Ishikawa (cell line): ENCODE measurements around the gene MTAP.

Source experiments
- CEBPB ChIP-seq: IDR thresholded peaks from 2 replicates; pipeline ENCODE4 v1.6.1; 2012
- CREB1 ChIP-seq: IDR thresholded peaks from 2 replicates; pipeline ENCODE4 v1.6.1; 2012; ENCODE audit warnings: low read depth
- EGR1 ChIP-seq: IDR thresholded peaks from 2 replicates; pipeline ENCODE4 v1.6.1; 2012
- EP300 ChIP-seq: IDR thresholded peaks from 2 replicates; pipeline ENCODE4 v1.6.1; 2012; ENCODE audit warnings: borderline replicate concordance
- FOXM1 ChIP-seq: IDR thresholded peaks from 2 replicates; pipeline ENCODE4 v1.6.1; 2012; ENCODE audit warnings: low read depth, borderline replicate concordance
- MAX ChIP-seq: IDR thresholded peaks from 2 replicates; pipeline ENCODE4 v1.6.1; 2012
- NFIC ChIP-seq: IDR thresholded peaks from 2 replicates; pipeline ENCODE4 v1.6.1; 2012
- RAD21 ChIP-seq: IDR thresholded peaks from 2 replicates; pipeline ENCODE4 v1.6.1; 2012; ENCODE audit warnings: low read depth
- TAF1 ChIP-seq: IDR thresholded peaks from 2 replicates; pipeline ENCODE4 v1.6.1; 2012; ENCODE audit warnings: low read depth, mild to moderate bottlenecking
- TCF12 ChIP-seq: IDR thresholded peaks from 2 replicates; pipeline ENCODE4 v1.6.1; 2012; ENCODE audit warnings: low read depth
- TEAD4 ChIP-seq: IDR thresholded peaks from 2 replicates; pipeline ENCODE4 v1.6.1; 2012
- USF1 ChIP-seq: IDR thresholded peaks from 2 replicates; pipeline ENCODE4 v1.6.1; 2012
- YY1 ChIP-seq: IDR thresholded peaks from 2 replicates; pipeline ENCODE4 v1.6.1; 2012; ENCODE audit warnings: low read depth
- ZBTB7A ChIP-seq: IDR thresholded peaks from 2 replicates; pipeline ENCODE4 v1.6.1; 2012; ENCODE audit warnings: low read depth
- TF ChIP-seq, protein P1 (sequence below): IDR thresholded peaks from 2 replicates; pipeline ENCODE4 v1.6.1; 2012; ENCODE audit warnings: low read depth, mild to moderate bottlenecking

Gene MTAP

GRCh38 chr9:21810388-21810787, 8.0 kb downstream of the MTAP start:
- no peak for TF ChIP-seq EGR1
- TF ChIP-seq EP300 = no peak
- TF ChIP-seq, protein P1, sequence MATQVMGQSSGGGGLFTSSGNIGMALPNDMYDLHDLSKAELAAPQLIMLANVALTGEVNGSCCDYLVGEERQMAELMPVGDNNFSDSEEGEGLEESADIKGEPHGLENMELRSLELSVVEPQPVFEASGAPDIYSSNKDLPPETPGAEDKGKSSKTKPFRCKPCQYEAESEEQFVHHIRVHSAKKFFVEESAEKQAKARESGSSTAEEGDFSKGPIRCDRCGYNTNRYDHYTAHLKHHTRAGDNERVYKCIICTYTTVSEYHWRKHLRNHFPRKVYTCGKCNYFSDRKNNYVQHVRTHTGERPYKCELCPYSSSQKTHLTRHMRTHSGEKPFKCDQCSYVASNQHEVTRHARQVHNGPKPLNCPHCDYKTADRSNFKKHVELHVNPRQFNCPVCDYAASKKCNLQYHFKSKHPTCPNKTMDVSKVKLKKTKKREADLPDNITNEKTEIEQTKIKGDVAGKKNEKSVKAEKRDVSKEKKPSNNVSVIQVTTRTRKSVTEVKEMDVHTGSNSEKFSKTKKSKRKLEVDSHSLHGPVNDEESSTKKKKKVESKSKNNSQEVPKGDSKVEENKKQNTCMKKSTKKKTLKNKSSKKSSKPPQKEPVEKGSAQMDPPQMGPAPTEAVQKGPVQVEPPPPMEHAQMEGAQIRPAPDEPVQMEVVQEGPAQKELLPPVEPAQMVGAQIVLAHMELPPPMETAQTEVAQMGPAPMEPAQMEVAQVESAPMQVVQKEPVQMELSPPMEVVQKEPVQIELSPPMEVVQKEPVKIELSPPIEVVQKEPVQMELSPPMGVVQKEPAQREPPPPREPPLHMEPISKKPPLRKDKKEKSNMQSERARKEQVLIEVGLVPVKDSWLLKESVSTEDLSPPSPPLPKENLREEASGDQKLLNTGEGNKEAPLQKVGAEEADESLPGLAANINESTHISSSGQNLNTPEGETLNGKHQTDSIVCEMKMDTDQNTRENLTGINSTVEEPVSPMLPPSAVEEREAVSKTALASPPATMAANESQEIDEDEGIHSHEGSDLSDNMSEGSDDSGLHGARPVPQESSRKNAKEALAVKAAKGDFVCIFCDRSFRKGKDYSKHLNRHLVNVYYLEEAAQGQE = no peak

DNA sequence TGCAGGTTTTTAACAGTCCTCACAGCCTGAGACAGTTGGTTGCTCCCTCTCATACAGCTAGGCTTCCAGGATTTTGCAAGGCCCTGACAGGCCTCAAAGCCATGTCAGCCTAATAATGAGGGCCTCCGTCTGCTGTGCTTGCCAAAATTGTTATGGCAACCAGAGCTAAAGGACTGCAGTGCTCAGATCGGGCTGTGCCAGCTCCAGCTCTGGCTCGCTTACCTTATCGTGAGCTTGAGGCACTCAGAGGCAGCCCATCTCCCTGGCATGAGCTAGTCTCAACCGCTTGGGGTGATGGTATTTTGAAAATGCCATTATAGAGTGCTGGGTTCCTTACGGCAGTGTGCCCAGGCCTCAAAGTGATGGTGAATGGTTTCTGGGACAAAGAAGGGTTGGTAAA, 8.4 kb downstream of the MTAP start:
- TF ChIP-seq TEAD4 (no peak), ZBTB7A (no peak), FOXM1 (no peak), CEBPB (no peak), CREB1 (no peak), NFIC (no peak), EGR1 (no peak), TCF12 (no peak)

DNA sequence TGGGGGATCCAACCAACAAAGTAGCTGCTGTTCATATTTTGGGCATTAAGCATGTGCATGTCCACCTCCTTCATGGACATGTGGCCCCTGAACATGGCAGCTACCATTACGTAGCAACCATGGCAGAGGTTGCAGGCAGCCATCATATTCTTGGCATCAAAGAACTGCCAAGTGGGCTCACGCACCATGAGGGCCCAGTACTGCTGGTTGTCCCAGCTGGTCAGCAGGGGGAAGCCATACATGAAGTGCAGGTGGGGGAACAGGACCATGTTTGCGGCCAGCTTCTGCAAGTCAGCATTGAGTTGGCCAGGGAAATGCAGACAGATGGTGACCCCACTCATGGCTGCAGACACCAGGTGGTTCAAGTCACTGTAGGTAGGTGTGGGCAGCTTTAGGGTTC, 9.5 kb downstream of the MTAP start:
- no peak for TF ChIP-seq TCF12
- TF ChIP-seq TAF1 = no peak
- TF ChIP-seq CREB1 = no peak
- no peak for TF ChIP-seq NFIC
- no peak for TF ChIP-seq TEAD4
- TF ChIP-seq EGR1 = no peak
- TF ChIP-seq MAX = no peak
- no peak for TF ChIP-seq FOXM1
- TF ChIP-seq YY1 = no peak
- no peak for TF ChIP-seq ZBTB7A
- TF ChIP-seq RAD21 = no peak
- no peak for TF ChIP-seq USF1
- TF ChIP-seq, protein P1 = no peak
- no peak for TF ChIP-seq CEBPB

GRCh38 chr9:21812415-21812814, 10.0 kb downstream of the MTAP start:
- no peak for TF ChIP-seq TCF12
- TF ChIP-seq FOXM1 = no peak
- TF ChIP-seq CREB1 = no peak
- TF ChIP-seq TEAD4 = no peak
- TF ChIP-seq YY1 = no peak
- no peak for TF ChIP-seq CEBPB
- no peak for TF ChIP-seq ZBTB7A
- no peak for TF ChIP-seq USF1
- no peak for TF ChIP-seq TAF1
- no peak for TF ChIP-seq EP300
- no peak for TF ChIP-seq EGR1
- TF ChIP-seq, protein P1 = no peak
- no peak for TF ChIP-seq NFIC
- no peak for TF ChIP-seq RAD21
- TF ChIP-seq MAX = no peak
